HG03558 (cell line): ENCODE measurements around the gene PPP1R12A.

Source experiments
- ATAC-seq: cut with Tn5 transposase; IDR thresholded peaks from one replicate; pipeline ENCODE4 v1.9.1; 2021; ENCODE audit warnings: moderate number of reproducible peaks; ENCODE audit not compliant: unreplicated experiment; ENCODE audit errors: extremely low read depth

PPP1R12A gene

DNA sequence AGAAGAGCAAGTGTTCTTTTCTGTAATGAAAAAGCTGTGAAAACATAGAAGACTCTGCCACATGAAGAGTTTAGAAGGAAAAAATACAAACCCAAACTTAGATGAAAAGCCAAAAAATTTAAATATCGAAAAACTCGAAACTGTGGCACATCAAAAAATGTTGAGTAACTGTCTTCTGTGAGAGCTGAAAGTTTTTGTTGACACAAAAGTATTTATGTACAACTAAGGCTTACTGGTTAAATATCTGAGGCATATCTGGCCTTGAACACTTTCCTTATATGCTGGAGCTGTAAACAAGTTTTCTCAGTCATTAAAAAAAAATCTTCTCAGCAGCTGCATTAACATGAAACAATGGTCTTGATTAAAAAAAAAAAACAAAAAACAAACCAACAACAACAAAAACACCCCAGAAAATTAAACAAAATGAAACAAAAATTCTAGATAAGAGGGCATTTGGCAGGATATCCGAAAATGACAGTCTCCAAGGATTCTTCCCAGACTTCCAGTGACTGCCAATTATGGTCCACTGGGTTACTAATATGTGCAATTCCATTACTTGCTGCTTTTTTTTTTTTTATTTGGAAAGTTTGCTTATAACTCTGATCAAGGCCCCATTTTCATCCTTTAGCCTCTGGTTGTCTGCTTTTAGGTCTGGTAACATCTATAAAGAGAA lies 159.4 kb downstream of the PPP1R12A start:
- no peak for ATAC-seq

DNA sequence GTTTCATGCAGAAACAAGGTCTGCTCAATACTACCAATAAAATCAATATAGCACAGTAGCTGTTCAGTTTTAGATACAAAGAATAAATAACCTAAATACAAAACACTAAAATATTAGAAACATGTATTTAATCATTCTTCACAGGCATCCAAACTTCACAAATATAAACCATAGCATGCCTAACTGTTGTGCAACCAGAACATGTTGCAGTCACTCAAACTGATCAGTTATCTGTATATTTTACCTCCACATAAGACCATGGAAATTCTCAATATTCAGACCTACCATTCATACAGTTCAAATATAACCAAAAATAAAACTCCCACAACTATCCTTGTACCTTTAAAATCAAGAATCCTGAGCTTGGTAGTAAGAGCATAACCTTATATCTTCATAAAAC lies 161.0 kb downstream of the PPP1R12A start:
- no peak for ATAC-seq

GRCh38 chr12:79769860-79770485 lies 164.9 kb downstream of the PPP1R12A start:
- ATAC-seq, result no peak

DNA sequence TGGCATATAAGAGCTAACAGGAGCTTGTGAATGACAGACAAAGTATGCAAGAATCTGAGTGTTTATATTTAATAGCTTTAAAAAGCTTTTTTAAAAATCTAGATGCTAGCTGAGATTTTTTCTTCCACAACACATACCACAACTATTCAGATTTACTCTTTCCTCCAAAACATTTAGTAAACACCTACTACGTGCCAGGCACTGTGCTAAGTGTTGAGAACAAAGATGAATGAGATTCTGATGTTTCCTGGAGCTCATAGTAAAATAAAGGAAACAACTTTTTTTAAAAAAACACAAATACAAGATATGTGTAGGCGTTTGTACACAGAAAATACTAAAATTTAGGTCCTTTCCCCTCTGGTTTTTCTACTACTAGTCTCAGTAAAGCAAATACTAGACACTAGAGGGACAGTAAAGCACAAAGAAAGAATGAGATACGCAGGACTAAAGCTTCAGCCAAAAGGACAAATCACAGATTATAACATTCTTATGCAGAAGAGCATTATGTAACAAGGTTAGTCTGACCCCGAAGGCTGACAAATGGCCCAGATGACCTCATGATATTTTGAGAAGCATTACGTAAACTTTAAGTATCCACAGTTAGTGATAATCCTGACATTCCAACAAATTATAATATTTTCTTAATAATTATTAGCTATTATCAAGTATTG lies 165.6 kb downstream of the PPP1R12A start:
- ATAC-seq, result no peak

DNA sequence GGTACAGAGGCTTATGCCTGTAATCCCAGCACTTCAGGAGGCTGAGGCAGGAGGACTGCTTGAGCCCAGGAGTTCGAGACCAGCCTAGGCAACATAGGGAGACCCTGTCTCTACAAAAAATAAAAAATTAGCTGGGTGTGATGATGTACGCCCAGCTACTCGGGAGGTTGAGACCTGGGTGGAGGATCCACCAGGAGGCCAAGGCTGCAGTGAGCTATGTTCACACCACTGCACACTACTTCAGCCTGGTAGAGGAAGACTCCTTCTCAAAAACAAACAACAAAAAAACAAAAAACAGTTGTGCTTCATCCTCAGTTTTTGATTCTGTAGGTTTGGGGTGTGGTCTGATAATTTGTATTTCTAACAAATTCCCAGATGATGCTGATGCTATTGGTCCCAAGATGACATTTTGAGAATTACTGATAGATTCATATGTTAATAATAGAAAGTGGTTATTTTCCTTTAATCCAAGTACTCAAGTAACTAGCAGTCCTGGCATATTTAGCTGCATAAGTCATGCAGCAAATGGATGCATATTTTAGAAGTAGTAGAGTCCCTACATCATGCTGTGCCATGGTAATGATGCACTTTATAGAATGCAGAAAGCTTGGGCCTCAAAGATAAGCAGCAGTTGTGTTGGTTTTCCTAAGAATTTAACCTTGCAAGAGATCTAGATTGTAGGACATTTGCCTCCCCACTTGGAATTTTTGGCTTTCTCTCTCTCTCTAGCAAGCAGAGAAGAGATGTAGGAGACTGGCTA lies 168.0 kb downstream of the PPP1R12A start:
- ATAC-seq, result no peak

DNA sequence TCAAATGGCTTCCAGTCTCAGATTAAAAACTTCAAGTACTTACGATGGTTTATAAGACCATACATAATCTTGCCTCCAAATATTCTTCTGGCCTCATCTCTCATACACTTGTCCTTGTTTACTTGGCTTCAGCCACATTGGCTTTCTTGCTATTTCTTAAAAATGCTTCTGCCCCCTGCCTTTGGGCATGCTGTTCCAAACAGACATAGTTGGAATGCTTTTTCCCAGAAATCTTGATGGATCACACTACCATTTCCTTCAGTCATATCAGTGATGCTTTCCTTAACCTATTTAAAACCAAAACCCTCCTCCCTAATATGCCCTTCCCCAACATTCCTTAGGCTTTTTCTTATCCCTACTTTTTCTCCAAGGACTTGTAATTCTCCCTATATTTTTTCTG lies 169.7 kb downstream of the PPP1R12A start:
- ATAC-seq, result no peak

- no peak for ATAC-seq
Measured at GRCh38 chr12:79764641-79765040, 170.3 kb downstream of the PPP1R12A start.

DNA sequence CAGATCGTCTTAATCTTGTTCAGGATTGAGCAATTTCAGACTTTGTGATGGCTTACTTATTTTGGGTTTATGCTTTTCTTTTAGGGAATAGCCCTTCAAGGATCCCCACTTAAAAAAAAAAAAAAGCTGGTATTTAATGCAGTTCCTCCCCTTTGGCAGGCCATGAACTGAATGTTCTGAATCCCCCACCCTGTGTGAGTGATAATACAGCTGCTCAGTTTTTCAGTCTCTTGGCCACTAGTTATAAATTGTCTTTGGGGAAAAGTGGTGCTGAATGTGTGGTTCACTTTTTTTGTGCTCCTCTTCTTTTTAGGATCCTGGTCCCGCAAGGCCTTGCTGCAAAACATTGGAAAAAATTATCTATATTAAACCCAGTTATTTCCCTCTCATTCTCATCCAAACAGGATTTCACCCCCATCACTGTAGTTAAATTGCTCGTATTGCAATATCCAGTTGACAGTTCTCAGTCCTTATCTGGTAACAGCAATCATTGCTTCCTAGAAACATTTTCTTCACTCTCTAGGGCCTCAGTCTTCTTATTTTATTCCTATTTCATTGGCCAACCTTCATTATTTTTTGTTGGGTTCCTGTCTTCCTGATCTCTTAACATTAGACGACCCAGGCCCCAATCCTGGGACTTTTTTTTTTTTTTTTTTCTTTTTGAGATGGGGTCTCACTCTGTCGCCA lies 171.0 kb downstream of the PPP1R12A start:
- no peak for ATAC-seq

DNA sequence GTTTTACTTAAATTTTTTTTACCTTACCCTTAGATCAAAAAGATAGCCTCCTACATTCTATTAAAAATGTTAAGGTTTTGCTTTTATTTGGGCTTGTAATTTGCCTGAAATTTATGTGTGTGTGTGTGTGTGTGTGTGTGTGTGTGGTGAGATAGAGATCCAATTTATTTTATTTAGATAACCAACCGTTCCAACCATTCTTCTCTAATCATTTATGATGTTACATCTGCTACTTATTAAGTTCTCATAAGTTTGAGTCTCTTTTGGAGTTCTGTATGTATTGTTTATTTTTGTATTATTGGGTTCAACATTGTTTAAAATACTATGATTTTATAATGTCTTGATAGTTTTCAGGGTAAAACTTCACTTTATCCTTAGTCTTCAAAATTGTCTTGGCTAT lies 173.6 kb downstream of the PPP1R12A start:
- no peak for ATAC-seq

DNA sequence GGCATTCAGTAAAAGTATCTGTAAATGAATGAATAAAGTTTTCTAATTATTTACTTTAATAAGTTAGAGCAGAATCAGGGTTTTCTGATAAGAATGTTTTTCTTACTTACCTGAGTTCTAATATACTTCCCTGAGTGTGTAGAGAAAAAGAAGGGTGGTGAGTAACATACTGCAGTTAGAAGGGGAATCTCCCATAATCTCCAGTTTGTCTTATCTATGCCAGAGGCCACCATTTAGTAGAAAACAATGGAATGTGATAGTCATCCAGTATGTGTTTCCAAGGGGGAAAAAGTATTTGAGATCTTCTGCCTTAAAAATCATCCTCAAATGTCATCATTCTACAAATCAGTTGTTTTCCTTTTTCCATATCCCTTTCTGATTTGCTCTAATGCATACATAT lies 187.6 kb downstream of the PPP1R12A start:
- ATAC-seq, result no peak

GRCh38 chr12:79737875-79738718 lies 196.8 kb downstream of the PPP1R12A start:
- ATAC-seq, result peak; percentile 75

GRCh38 chr12:79732638-79733037 lies 202.3 kb downstream of the PPP1R12A start:
- no peak for ATAC-seq

DNA sequence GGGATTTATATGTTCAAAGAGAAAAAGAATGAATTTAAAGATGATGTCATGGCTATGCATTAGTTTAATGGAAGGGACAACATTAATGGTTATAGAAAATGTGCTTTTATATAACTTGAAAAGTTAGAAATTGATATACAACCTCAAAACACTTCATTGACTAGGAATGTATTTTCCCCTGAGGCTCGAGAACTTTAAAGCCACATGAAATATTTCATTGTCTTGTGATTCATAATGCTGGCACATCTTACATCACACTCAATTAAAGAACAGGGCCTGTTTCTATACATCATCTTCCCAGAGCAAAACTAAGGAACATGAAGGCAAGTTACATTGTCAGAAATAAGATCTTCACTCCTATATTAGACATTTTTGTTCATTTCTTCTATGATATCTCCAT lies 208.9 kb downstream of the PPP1R12A start:
- no peak for ATAC-seq
